SK-N-SH (cell line): ENCODE data around the gene URAD. TPM values are rescaled to one million over a fixed set of nuclear protein-coding genes. Genes with fewer than 3 reads are reported as not detected.
"Not testable (repeated sequence)": the region's sequence is repeated elsewhere in the genome, so short reads cannot be mapped to it uniquely, and the experiment has no call there.

Experiments used
- CTCF ChIA-PET: fragments of 300-600, 350-600 bp; formaldehyde crosslinking; extraction: SDS; loops from one replicate; lab custom pipeline; 2021; lab: Yijun Ruan, JAX
- POLR2A ChIA-PET: fragments of 350-600 bp; sonication (Branson Sonifier 250); formaldehyde crosslinking; extraction: SDS; loops from one replicate; lab custom pipeline; 2020; ENCODE audit warnings: antibody characterized with exemption, inconsistent platforms; lab: Yijun Ruan, JAX
- DNase-seq: peaks from one replicate; pipeline ENCODE4 v3.0.0; 2012
- H2AFZ ChIP-seq: fragments of 200-600 bp; sonication (generic); 2 replicates; pipeline ENCODE4 v1.8.1; 2016; ENCODE audit warnings: antibody characterized with exemption, mild to moderate bottlenecking, low read depth
- H3F3A ChIP-seq: fragments of 200-600 bp; sonication (generic); replicated peaks from 2 replicates; pipeline ENCODE3; 2016; ENCODE audit warnings: antibody characterized with exemption, mild to moderate bottlenecking; ENCODE audit not compliant: insufficient read depth
- H3K27ac ChIP-seq, 2 experiments: fragments of 200-500 bp in 1 of 2; fragments of 200-600 bp in 1 of 2; sonication (Bioruptor generic) in 1 of 2; sonication (generic), shearing (Covaris generic) in 1 of 2; 2 replicates each; pipeline versions ENCODE4 v1.5.1 to v1.6.1; 2014 to 2016; ENCODE audit warnings: low read depth in 2 of 2, inconsistent platforms in 1 of 2, low read length in 1 of 2, mild to moderate bottlenecking in 1 of 2, mixed read lengths in 1 of 2
- H3K27me3 ChIP-seq: fragments of 200-600 bp; sonication (generic), shearing (Covaris generic); 2 replicates; pipeline ENCODE4 v1.6.1; 2016; ENCODE audit warnings: mixed run types; ENCODE audit not compliant: insufficient read depth
- H3K36me3 ChIP-seq, 2 experiments: fragments of 200-500 bp in 1 of 2; fragments of 200-600 bp in 1 of 2; sonication (Bioruptor generic) in 1 of 2; sonication (generic) in 1 of 2; replicated peaks in 1 of 2; 2 replicates each; pipeline versions ENCODE3 to v1.5.1; 2014 to 2016; ENCODE audit warnings: low read length in 1 of 2, mild to moderate bottlenecking in 1 of 2; ENCODE audit not compliant: insufficient read depth in 2 of 2, control insufficient read depth in 1 of 2
- H3K4me1 ChIP-seq, 2 experiments: fragments of 200-500 bp in 1 of 2; fragments of 200-600 bp in 1 of 2; sonication (Bioruptor generic) in 1 of 2; sonication (generic), shearing (Covaris generic) in 1 of 2; 2 replicates each; pipeline versions ENCODE4 v1.5.1 to v1.6.1; 2014 to 2016; ENCODE audit warnings: low read depth in 1 of 2, low read length in 1 of 2, mixed run types in 1 of 2; ENCODE audit not compliant: insufficient read depth in 2 of 2, control insufficient read depth in 1 of 2
- H3K4me2 ChIP-seq: fragments of 200-600 bp; sonication (generic), shearing (Covaris generic); 2 replicates; pipeline ENCODE4 v1.6.1; 2017; ENCODE audit warnings: mixed run types
- H3K4me3 ChIP-seq, 2 experiments: fragments of 200-500 bp in 1 of 2; fragments of 200-600 bp in 1 of 2; sonication (Bioruptor generic) in 1 of 2; sonication (generic), shearing (Covaris generic) in 1 of 2; 2 replicates each; pipeline versions ENCODE4 v1.5.1 to v1.8.1; 2014 to 2016; ENCODE audit warnings: low read depth in 2 of 2, inconsistent platforms in 1 of 2, low read length in 1 of 2, mild to moderate bottlenecking in 1 of 2, mixed read lengths in 1 of 2, moderate library complexity in 1 of 2
- H3K79me2 ChIP-seq: fragments of 200-600 bp; sonication (generic); 2 replicates; pipeline ENCODE4 v1.8.1; 2017; ENCODE audit warnings: mild to moderate bottlenecking; ENCODE audit not compliant: insufficient read depth
- H3K9ac ChIP-seq: fragments of 200-600 bp; sonication (generic); 2 replicates; pipeline ENCODE4 v1.6.1; 2017; ENCODE audit warnings: mixed run types
- H3K9me2 ChIP-seq: fragments of 200-600 bp; sonication (generic); 2 replicates; pipeline ENCODE4 v1.6.1; 2017; ENCODE audit warnings: mixed run types
- H3K9me3 ChIP-seq: fragments of 200-600 bp; sonication (generic); 2 replicates; pipeline ENCODE4 v1.6.1; 2017; ENCODE audit warnings: mixed run types, mild to moderate bottlenecking, moderate library complexity
- H4K20me1 ChIP-seq: fragments of 200-600 bp; sonication (generic); 2 replicates; pipeline ENCODE4 v1.6.1; 2017; ENCODE audit warnings: mild to moderate bottlenecking, mixed run types; ENCODE audit not compliant: insufficient read depth
- CHD2 ChIP-seq: fragments of 150-350 bp; IDR thresholded peaks from 2 replicates; pipeline ENCODE4 v1.6.1; 2018; ENCODE audit warnings: low read length; ENCODE audit not compliant: partially characterized antibody
- ELF1 ChIP-seq: IDR thresholded peaks from 2 replicates; pipeline ENCODE4 v1.4.0; 2012
- EZH2phosphoT487 ChIP-seq: fragments of 200-600 bp; sonication (generic); IDR thresholded peaks from 2 replicates; pipeline ENCODE4 v1.6.1; 2017; ENCODE audit warnings: low read depth, mixed run types, mild to moderate bottlenecking, antibody characterized with exemption, moderate library complexity, borderline replicate concordance
- FOXM1 ChIP-seq: IDR thresholded peaks from 2 replicates; pipeline ENCODE4 v1.4.0; 2012; ENCODE audit warnings: low read depth, mild to moderate bottlenecking
- POLR2AphosphoS5 ChIP-seq: IDR thresholded peaks from 2 replicates; pipeline ENCODE4 v1.6.1; 2012; ENCODE audit warnings: low read depth, low read length
- RCOR1 ChIP-seq: fragments of 150-350 bp; IDR thresholded peaks from 2 replicates; pipeline ENCODE4 v1.6.1; 2017; ENCODE audit warnings: antibody characterized with exemption, low read length
- RXRA ChIP-seq: IDR thresholded peaks from 2 replicates; pipeline ENCODE4 v1.4.0; 2012; ENCODE audit warnings: low read depth, mild to moderate bottlenecking, borderline replicate concordance
- SIN3A ChIP-seq: IDR thresholded peaks from 2 replicates; pipeline ENCODE4 v1.6.1; 2012; ENCODE audit warnings: low read depth, mild to moderate bottlenecking, low read length, moderate library complexity, borderline replicate concordance
- TEAD4 ChIP-seq: IDR thresholded peaks from 2 replicates; pipeline ENCODE4 v1.4.0; 2012; ENCODE audit warnings: mild to moderate bottlenecking, borderline replicate concordance; ENCODE audit not compliant: insufficient read depth
- WGBS: methylation state at CpG from one replicate; pipeline ENCODE4 v1.1.6; 2017; ENCODE audit warnings: low lambda C conversion rate; 5-methylcytosine and 5-hydroxymethylcytosine counted together
- polyA plus RNA-seq, 3 experiments: library from polyadenylated mRNA; depleted of rRNA; stranded (reverse); fragments of >200 nt; gene quantifications; 2 replicates each; pipeline ENCODE4 v1.2.3, GENCODE V29; 2012
- TF ChIP-seq, protein P1 (sequence below): IDR thresholded peaks from 2 replicates; pipeline ENCODE4; 2012
- TF ChIP-seq, protein P2 (sequence below): IDR thresholded peaks from 2 replicates; pipeline ENCODE4 v1.4.0; 2012; ENCODE audit warnings: low read depth, borderline replicate concordance
- TF ChIP-seq, protein P3 (sequence below): fragments of 150-350 bp; IDR thresholded peaks from 2 replicates; pipeline ENCODE4 v1.6.1; 2016; ENCODE audit warnings: mild to moderate bottlenecking, low read depth, low read length
- TF ChIP-seq, protein P4 (sequence below): fragments of 150-350 bp; IDR thresholded peaks from 2 replicates; pipeline ENCODE4 v1.6.1; 2017; ENCODE audit warnings: antibody characterized with exemption, low read length, low read depth, borderline replicate concordance

The URAD gene
- polyA plus RNA-seq, 1 of the 3 experiments (the other 2 are of a cell fraction), result not detected

DNA sequence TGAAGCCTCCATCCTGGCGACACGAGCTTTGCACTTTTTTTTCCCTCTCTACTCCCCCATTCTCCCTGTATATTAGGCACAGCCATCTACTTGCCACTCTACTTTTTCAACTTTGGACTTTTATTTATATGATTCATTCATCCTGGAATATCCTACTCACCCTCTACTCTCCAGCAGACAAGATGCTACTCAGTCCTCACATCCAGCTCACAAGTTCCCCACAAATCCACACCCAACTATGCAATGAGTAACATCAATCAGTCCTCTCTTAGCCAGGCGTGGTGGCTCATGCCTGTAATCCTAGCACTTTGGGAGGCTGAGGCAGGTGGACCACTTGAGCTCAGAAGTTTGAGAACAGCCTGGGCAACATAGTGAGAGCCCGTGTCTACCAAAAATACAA, 23.9 kb upstream of the URAD start:
- no peaks in the 10 kb centered on the region for H3K79me2 ChIP-seq
- no peaks in the 10 kb centered on the region for H3K9me3 ChIP-seq
- no peaks in the 10 kb centered on the region for H3F3A ChIP-seq
- H3K27ac ChIP-seq, result no peak overlapping the region
- H3K4me2 ChIP-seq, result no peak overlapping the region
- no peaks in the 10 kb centered on the region for H4K20me1 ChIP-seq
- H3K27me3 ChIP-seq, result peaks cover 42% of the 10 kb centered on the region; the same call in 1 of the 2 replicates
- TF ChIP-seq, protein P1, sequence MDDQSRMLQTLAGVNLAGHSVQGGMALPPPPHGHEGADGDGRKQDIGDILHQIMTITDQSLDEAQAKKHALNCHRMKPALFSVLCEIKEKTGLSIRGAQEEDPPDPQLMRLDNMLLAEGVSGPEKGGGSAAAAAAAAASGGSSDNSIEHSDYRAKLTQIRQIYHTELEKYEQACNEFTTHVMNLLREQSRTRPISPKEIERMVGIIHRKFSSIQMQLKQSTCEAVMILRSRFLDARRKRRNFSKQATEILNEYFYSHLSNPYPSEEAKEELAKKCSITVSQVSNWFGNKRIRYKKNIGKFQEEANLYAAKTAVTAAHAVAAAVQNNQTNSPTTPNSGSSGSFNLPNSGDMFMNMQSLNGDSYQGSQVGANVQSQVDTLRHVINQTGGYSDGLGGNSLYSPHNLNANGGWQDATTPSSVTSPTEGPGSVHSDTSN, result no peak
- TF ChIP-seq, protein P2, sequence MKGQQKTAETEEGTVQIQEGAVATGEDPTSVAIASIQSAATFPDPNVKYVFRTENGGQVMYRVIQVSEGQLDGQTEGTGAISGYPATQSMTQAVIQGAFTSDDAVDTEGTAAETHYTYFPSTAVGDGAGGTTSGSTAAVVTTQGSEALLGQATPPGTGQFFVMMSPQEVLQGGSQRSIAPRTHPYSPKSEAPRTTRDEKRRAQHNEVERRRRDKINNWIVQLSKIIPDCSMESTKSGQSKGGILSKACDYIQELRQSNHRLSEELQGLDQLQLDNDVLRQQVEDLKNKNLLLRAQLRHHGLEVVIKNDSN, result no peak
- no peak for TF ChIP-seq RXRA
- TF ChIP-seq, protein P3, sequence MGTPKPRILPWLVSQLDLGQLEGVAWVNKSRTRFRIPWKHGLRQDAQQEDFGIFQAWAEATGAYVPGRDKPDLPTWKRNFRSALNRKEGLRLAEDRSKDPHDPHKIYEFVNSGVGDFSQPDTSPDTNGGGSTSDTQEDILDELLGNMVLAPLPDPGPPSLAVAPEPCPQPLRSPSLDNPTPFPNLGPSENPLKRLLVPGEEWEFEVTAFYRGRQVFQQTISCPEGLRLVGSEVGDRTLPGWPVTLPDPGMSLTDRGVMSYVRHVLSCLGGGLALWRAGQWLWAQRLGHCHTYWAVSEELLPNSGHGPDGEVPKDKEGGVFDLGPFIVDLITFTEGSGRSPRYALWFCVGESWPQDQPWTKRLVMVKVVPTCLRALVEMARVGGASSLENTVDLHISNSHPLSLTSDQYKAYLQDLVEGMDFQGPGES, result no peak
- TF ChIP-seq ELF1, result no peak
- H3K9ac ChIP-seq, result no peak overlapping the region
- POLR2A ChIA-PET, result no interaction called here
- no peaks in the 10 kb centered on the region for H3K36me3 ChIP-seq
- no peak for DNase-seq
- no peaks in the 10 kb centered on the region for H3K9me2 ChIP-seq
- no peaks in the 10 kb centered on the region for H3K4me1 ChIP-seq
- WGBS, result 6% methylated on average over 4 of the region's 4 CpGs
- CTCF ChIA-PET, result interaction anchor here (1.0 kb wide), 1 partner anchor 28 kb away, joined by 4 read pairs; no protein-coding TSS in a partner anchor
- no peak overlapping the region for H3K4me3 ChIP-seq
- H2AFZ ChIP-seq, result no peak overlapping the region

DNA sequence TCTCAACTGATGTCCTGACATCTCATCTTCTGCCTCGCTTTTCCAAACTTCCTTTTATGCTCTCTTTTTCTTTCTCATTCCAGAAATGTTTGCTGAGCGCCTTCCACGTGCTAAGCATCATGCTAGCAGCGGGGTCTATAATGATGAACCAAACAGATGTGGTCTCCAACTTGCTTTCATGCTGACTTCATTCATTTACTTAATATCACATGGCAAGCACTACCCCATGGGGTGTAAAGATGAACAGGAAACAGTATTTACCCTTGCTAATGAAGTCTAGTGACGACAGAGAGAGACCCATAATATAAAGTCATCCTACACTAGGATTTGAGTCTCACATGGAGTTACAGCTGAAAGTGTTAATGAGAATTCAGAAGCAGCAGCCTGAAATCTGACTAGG, 21.6 kb upstream of the URAD start:
- Histone ChIP-seq H3K36me3 (no peaks in the 10 kb centered on the region), H3K79me2 (no peaks in the 10 kb centered on the region), H3K4me3 (no peak overlapping the region), H3K9ac (no peak overlapping the region), H4K20me1 (no peaks in the 10 kb centered on the region), H3K9me3 (no peaks in the 10 kb centered on the region), H3K9me2 (no peaks in the 10 kb centered on the region)
- WGBS, result 3% methylated on average over 5 of the region's 5 CpGs
- CTCF ChIA-PET, result no interaction called here
- TF ChIP-seq POLR2AphosphoS5, result no peak
- TF ChIP-seq EZH2phosphoT487, result no peak
- TF ChIP-seq SIN3A, result no peak
- TF ChIP-seq, protein P4, sequence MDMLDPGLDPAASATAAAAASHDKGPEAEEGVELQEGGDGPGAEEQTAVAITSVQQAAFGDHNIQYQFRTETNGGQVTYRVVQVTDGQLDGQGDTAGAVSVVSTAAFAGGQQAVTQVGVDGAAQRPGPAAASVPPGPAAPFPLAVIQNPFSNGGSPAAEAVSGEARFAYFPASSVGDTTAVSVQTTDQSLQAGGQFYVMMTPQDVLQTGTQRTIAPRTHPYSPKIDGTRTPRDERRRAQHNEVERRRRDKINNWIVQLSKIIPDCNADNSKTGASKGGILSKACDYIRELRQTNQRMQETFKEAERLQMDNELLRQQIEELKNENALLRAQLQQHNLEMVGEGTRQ, result no peak
- no peak for TF ChIP-seq RXRA
- TF ChIP-seq, protein P3, result no peak
- no peak for TF ChIP-seq CHD2
- TF ChIP-seq TEAD4, result no peak
- TF ChIP-seq RCOR1, result no peak
- no peak for TF ChIP-seq ELF1
- no peak for TF ChIP-seq FOXM1
- TF ChIP-seq, all 33 proteins: peak for 0
- no peak overlapping the region for H2AFZ ChIP-seq
- H3K27ac ChIP-seq, result no peak overlapping the region
- no peaks in the 10 kb centered on the region for H3F3A ChIP-seq
- POLR2A ChIA-PET, result no interaction called here
- H3K27me3 ChIP-seq, result peaks cover 41% of the 10 kb centered on the region; the same call in 1 of the 2 replicates
- H3K4me1 ChIP-seq, result no peaks in the 10 kb centered on the region
- no peak for DNase-seq
- H3K4me2 ChIP-seq, result no peak overlapping the region

DNA sequence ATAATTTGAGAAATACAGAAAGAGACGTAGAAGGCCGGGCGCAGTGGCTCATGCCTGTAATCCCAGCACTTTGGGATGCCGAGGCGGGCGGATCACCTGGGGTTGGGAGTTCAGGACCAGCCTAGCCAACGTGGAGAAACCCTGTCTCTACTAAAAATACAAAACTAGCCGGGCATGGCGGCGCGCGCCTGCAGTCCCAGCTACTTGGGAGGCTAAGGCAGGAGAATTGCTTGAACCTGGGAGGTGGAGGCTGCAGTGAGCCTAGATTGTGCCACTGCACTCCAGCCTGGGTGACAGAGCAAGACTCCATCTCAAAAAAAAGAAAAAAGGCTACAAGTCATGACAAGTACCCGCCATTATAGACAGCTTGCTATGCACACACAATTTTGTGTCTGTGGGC, 16.5 kb upstream of the URAD start:
- POLR2A ChIA-PET, result not testable (repeated sequence)

More for the DNA sequence above, 16.5 kb upstream of the URAD start:
- H3K27ac ChIP-seq, H3K9ac ChIP-seq, H3K4me1 ChIP-seq, DNase-seq, H3K9me2 ChIP-seq, CTCF ChIA-PET, H3K9me3 ChIP-seq, H2AFZ ChIP-seq, H3K79me2 ChIP-seq, H3F3A ChIP-seq, H3K36me3 ChIP-seq, H4K20me1 ChIP-seq, H3K4me2 ChIP-seq, H3K4me3 ChIP-seq: not testable (repeated sequence)
- WGBS, result 54% methylated on average over 13 of the region's 13 CpGs
- H3K27me3 ChIP-seq, result peaks cover 47% of the 10 kb centered on the region
